Measurements from ENCODE around the gene EXOC4. TPM values are rescaled to one million over a fixed set of nuclear protein-coding genes. Genes with fewer than 3 reads are reported as not detected.

EXOC4 gene
- total and polyA plus RNA-seq, 2 of the 8 experiments (the other 6 are each of a cell fraction or from before 2014, with no cell fraction given) = 27.0 to 67.3 TPM

DNA sequence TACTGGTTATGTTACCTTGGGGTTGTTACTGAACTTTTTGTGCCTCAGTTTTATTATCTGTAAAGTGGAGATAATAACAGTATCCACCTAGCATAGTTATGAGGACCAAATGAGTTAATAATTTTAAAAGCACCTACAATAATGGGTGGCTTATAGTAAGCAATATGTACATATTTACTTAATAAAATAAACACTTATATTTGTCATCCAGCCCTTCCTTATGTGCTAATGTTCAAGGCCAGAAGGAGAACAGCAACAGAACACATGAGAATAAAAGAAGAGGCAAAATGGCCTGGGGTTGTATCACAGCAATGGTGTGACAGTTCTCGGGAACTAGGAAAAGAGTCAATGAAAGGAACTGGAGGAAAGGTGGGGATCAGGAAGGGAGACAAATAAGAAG, 618.9 kb downstream of the EXOC4 start:
- H3K4me3 ChIP-seq (ENCODE audit: extremely low read depth in 1 of 4, insufficient read depth in 2 of 4, low read depth in 3 of 4, low read length in 4 of 4) = no peak overlapping the region
- no peak overlapping the region for H2BK20ac ChIP-seq (ENCODE audit: low read length)
- no peak for TF ChIP-seq EP300 (IDR thresholded peaks at IDR 0.05; ENCODE audit: borderline replicate concordance in 1 of 2, low read depth in 2 of 2, low read length in 2 of 2)
- TF ChIP-seq MAX (IDR thresholded peaks at IDR 0.05) = no peak
- TF ChIP-seq RFX5 (IDR thresholded peaks at IDR 0.05; ENCODE audit: borderline replicate concordance, low read depth, low read length) = no peak
- no peak for TF ChIP-seq ASH2L (IDR thresholded peaks at IDR 0.05; ENCODE audit: low read length)
- TF ChIP-seq BACH1 (IDR thresholded peaks at IDR 0.05; ENCODE audit: low read length) = no peak
- TF ChIP-seq RNF2 (IDR thresholded peaks at IDR 0.05; ENCODE audit: borderline replicate concordance, low read depth, low read length, missing control alignments, poor library complexity, severe bottlenecking) = no peak
- no peak overlapping the region for H3K18ac ChIP-seq (ENCODE audit: extremely low read depth, low read length)
- H3K56ac ChIP-seq (replicated peaks; ENCODE audit: insufficient read length, low read depth, low read length) = no peak overlapping the region
- H3K27ac ChIP-seq (ENCODE audit: low read depth, low read length) = no peak overlapping the region
- H4K20me1 ChIP-seq (replicated peaks in 1 of 2; ENCODE audit: control insufficient read depth in 1 of 2, insufficient read depth in 2 of 2, low read length in 2 of 2) = peaks cover 0 to 3% of the 10 kb centered on the region in 2 experiments
- H2AFZ ChIP-seq (ENCODE audit: low read length) = no peak overlapping the region
- no peak overlapping the region for H2BK5ac ChIP-seq (ENCODE audit: low read depth, low read length)
- no peaks in the 10 kb centered on the region for H3K79me1 ChIP-seq (ENCODE audit: low read depth, low read length)
- H2BK12ac ChIP-seq (ENCODE audit: low read depth, low read length) = no peak overlapping the region
- no peaks in the 10 kb centered on the region for H3K27me3 ChIP-seq (replicated peaks in 1 of 4; ENCODE audit: control insufficient read depth in 3 of 4, extremely low read depth in 1 of 4, insufficient read depth in 3 of 4, low read length in 3 of 4)
- no peak overlapping the region for H4K5ac ChIP-seq (ENCODE audit: insufficient read length, low read depth, low read length)
- H3K4ac ChIP-seq (replicated peaks; ENCODE audit: insufficient read length, low read depth, low read length) = no peak overlapping the region
- H3K4me2 ChIP-seq (ENCODE audit: insufficient read depth in 1 of 2, low read depth in 2 of 2, low read length in 2 of 2) = no peak overlapping the region
- no peak overlapping the region for H4K8ac ChIP-seq (ENCODE audit: extremely low read depth, insufficient read depth, low read length)
- H3K9ac ChIP-seq (replicated peaks in 1 of 4; ENCODE audit: extremely low read depth in 1 of 4, low read depth in 3 of 4, low read length in 3 of 4) = no peak overlapping the region
- H2BK120ac ChIP-seq (replicated peaks; ENCODE audit: low read depth, low read length) = no peak overlapping the region
- no peaks in the 10 kb centered on the region for H3K4me1 ChIP-seq (replicated peaks in 1 of 4; ENCODE audit: control insufficient read depth in 3 of 4, insufficient read depth in 4 of 4, low read length in 3 of 4)
- H2AK5ac ChIP-seq (ENCODE audit: low read depth, low read length) = no peak overlapping the region
- H3K79me2 ChIP-seq (ENCODE audit: control insufficient read depth in 1 of 2, insufficient read depth in 2 of 2, low read length in 2 of 2) = no peaks in the 10 kb centered on the region
- no peak for DNase-seq (ENCODE audit: low read depth in 1 of 2, low spot score in 2 of 2)
- H2BK15ac ChIP-seq (ENCODE audit: low read length) = no peak overlapping the region
- FAIRE-seq = no peak
- 100% methylated on average over 1 of the region's 1 CpG; no CpG with 5 or more reads in 1 of the 2 experiments for WGBS, 2 experiments (ENCODE audit: extremely low coverage in 1 of 2, insufficient coverage in 1 of 2, insufficient read length in 1 of 2, insufficient replicate concordance in 2 of 2, low coverage in 1 of 2, low lambda C conversion rate in 2 of 2, missing lambda C conversion rate in 1 of 2)
- H4K91ac ChIP-seq (replicated peaks; ENCODE audit: insufficient read length, low read length) = no peak overlapping the region
- no peak overlapping the region for H3K23ac ChIP-seq (ENCODE audit: insufficient read length)
- H3K36me3 ChIP-seq (ENCODE audit: control insufficient read depth in 2 of 4, insufficient read depth in 4 of 4, low read length in 3 of 4) = no peaks in the 10 kb centered on the region
- CTCF ChIA-PET (ENCODE audit: partially characterized antibody) = interaction anchor here (0.6 kb wide), 1 partner anchor 193 kb away, joined by 3 read pairs; no protein-coding TSS in a partner anchor
- H3K23me2 ChIP-seq (ENCODE audit: low read depth, low read length) = no peaks in the 10 kb centered on the region; the same call in 1 of the 2 replicates
- POLR2A ChIA-PET (ENCODE audit: partially characterized antibody) = no interaction called here
- no peaks in the 10 kb centered on the region for H3K9me3 ChIP-seq (ENCODE audit: insufficient read depth in 2 of 2, low read depth in 1 of 2, low read length in 1 of 2)
- H3K14ac ChIP-seq (ENCODE audit: insufficient read length) = no peak overlapping the region
